D341Med (cell line): ENCODE data around the gene IPPK.

Experiments
- DNase-seq: peaks from one replicate; pipeline ENCODE4 v3.0.0; 2012; ENCODE audit warnings: low spot score

The IPPK gene

GRCh38 chr9:92656537-92656925 is 13.4 kb downstream of the IPPK start:
- DNase-seq, result no peak

GRCh38 chr9:92655896-92656536 is 13.9 kb downstream of the IPPK start:
- DNase-seq, result no peak

- no peak for DNase-seq
Measured at GRCh38 chr9:92655366-92655765, 14.6 kb downstream of the IPPK start.

- no peak for DNase-seq
Measured at GRCh38 chr9:92654481-92655301, 15.2 kb downstream of the IPPK start.

GRCh38 chr9:92652461-92652860 is 17.5 kb downstream of the IPPK start:
- DNase-seq, result no peak

- no peak for DNase-seq
Measured at GRCh38 chr9:92650839-92651621, 18.9 kb downstream of the IPPK start.

- DNase-seq, result no peak
Measured at GRCh38 chr9:92650296-92650695, 19.6 kb downstream of the IPPK start.

GRCh38 chr9:92649007-92649406 is 20.9 kb downstream of the IPPK start:
- DNase-seq, result no peak

GRCh38 chr9:92648474-92648971 is 21.4 kb downstream of the IPPK start:
- no peak for DNase-seq

GRCh38 chr9:92647671-92648473 is 22.1 kb downstream of the IPPK start:
- DNase-seq, result no peak

- no peak for DNase-seq
Measured at GRCh38 chr9:92645041-92645440, 24.9 kb downstream of the IPPK start.

- no peak for DNase-seq
Measured at GRCh38 chr9:92644278-92644677, 25.7 kb downstream of the IPPK start.

GRCh38 chr9:92642564-92642963 is 27.4 kb downstream of the IPPK start:
- no peak for DNase-seq

GRCh38 chr9:92642041-92642451 is 27.9 kb downstream of the IPPK start:
- no peak for DNase-seq

- no peak for DNase-seq
Measured at GRCh38 chr9:92641092-92641809, 28.7 kb downstream of the IPPK start.

- DNase-seq, result no peak
Measured at GRCh38 chr9:92640398-92641091, 29.4 kb downstream of the IPPK start.

- no peak for DNase-seq
Measured at GRCh38 chr9:92639791-92640271, 30.1 kb downstream of the IPPK start.

GRCh38 chr9:92639124-92639523 is 30.8 kb downstream of the IPPK start:
- no peak for DNase-seq

- no peak for DNase-seq
Measured at GRCh38 chr9:92638621-92639101, 31.3 kb downstream of the IPPK start.
